Right lobe of liver (tissue), 4 donors: ENCODE data around the gene GRIN2C.

Experiments used
- CTCF ChIP-seq, 4 donors: fragments of 200-600 bp in 3 of 4; fragments of 450-650 bp in 1 of 4; IDR thresholded peaks; one replicate each; pipeline versions ENCODE4 v1.5.1 to v1.8.0; 2016 to 2022; ENCODE audit warnings: antibody characterized with exemption in 4 of 4, mild to moderate bottlenecking in 2 of 4
- POLR2A ChIP-seq: fragments of 450-650 bp; IDR thresholded peaks from one replicate; pipeline ENCODE4 v1.6.1; 2017; ENCODE audit warnings: antibody characterized with exemption, mild to moderate bottlenecking
- donor health status: DM: no; HTN: no; CAD: no.
- donor health status: DM: no; HTN: no; CAD: no.
- donor health status: DM: no; HTN: yes; CAD: no.

DNA sequence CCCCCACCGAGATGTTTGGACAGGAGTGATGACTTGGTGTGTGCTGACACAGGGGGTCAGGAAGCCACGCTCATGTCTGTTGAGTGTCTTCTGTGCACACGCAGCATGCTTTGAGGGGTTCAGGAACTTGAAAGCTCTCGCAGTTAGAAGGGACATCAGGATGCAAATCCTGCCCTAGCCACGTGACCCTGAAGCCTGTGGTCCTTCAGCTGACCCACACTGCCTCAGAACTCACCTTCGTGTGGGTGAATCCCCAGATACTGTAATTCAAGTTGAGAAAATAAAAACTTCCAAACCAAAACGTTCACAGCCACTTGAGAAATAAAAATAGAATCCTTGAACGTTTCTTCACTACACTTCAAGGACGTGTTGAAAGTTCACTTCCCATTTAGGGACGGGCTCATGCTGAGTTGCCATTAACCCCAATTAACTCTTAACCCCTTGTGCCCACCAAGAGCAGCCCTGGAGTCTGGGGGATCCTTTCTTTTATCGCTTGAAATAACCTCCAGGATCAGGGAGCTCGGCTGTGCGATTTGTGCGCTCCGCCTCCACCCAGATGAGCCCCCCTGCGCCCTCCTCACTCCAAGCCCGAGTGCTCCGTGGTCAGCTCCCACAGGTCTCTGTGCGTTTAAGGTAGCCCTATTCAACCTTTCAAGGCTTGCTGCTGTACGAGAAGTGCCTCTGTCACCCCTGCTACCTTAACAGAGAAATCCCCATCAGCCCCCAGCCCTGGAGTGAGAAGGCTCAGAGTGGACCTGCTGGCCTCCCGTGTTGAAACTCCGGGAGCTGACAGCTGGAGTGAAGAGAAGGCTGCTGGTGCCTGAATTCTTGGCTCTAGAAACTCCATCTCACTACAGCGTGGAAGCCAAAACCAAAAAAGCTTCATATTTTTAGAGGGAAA, 47.3 kb downstream of the GRIN2C start:
- TF ChIP-seq POLR2A (no peak), CTCF (IDR thresholded peaks at IDR 0.05) (no peak)
